Measurements from ENCODE around the gene WIPI1. TPM values are rescaled to one million over a fixed set of nuclear protein-coding genes. Genes with fewer than 3 reads are reported as not detected.

WIPI1 gene
- total and polyA plus RNA-seq, 7 donors, result 18.9 to 78.8 (median 28.5) TPM

- Histone ChIP-seq H3K4me1 (peaks cover 0 to 26% (median 19%) of the 10 kb centered on the region in 4 donors), H3K4me3 (no peak overlapping the region), H3K36me3 (no peaks in the 10 kb centered on the region), H3K9me3 (no peaks in the 10 kb centered on the region), H3K27me3 (no peaks in the 10 kb centered on the region), H3K27ac (peak overlapping the region in 1 of 4 donors; percentile 57)
- no peak for DNase-seq
- intact Hi-C loops (cut with DNase I), result loop anchor here (5.0 kb wide), 1 partner anchor 79 kb away; no protein-coding TSS in a partner anchor
- TF ChIP-seq POLR2A (IDR thresholded peaks at IDR 0.05) (no peak), EP300 (IDR thresholded peaks at IDR 0.05) (no peak), POLR2AphosphoS5 (IDR thresholded peaks at IDR 0.05) (no peak), CTCF (IDR thresholded peaks at IDR 0.05) (no peak)
- 76 to 89% methylated on average over 4 of the region's 4 CpGs for WGBS, 2 donors
These were observed 74.2 kb downstream of the WIPI1 start for GRCh38 chr17:68383120-68383442.

- Histone ChIP-seq H3K9me3 (no peaks in the 10 kb centered on the region), H3K36me3 (no peaks in the 10 kb centered on the region), H3K4me3 (no peak overlapping the region), H3K4me1 (peaks cover 0 to 30% (median 24%) of the 10 kb centered on the region in 4 donors), H3K27ac (no peak overlapping the region), H3K27me3 (no peaks in the 10 kb centered on the region)
- no peak for DNase-seq
- TF ChIP-seq POLR2A (IDR thresholded peaks at IDR 0.05) (no peak), POLR2AphosphoS5 (IDR thresholded peaks at IDR 0.05) (no peak), EP300 (IDR thresholded peaks at IDR 0.05) (no peak), CTCF (IDR thresholded peaks at IDR 0.05) (no peak)
- intact Hi-C loops (cut with DNase I), result loop anchor here (5.0 kb wide), 1 partner anchor 80 kb away; no protein-coding TSS in a partner anchor
- WGBS, 2 donors, result 88 to 91% methylated on average over 3 of the region's 3 CpGs
These were observed 74.7 kb downstream of the WIPI1 start for GRCh38 chr17:68382582-68383085.

- H3K4me3 ChIP-seq, result no peak overlapping the region
- H3K36me3 ChIP-seq, result no peaks in the 10 kb centered on the region
- WGBS, 2 donors, result 76 to 78% methylated on average over 15 of the region's 15 CpGs
- intact Hi-C loops (cut with DNase I), result loop anchor here (5.0 kb wide), 1 partner anchor 81 kb away; no protein-coding TSS in a partner anchor
- TF ChIP-seq POLR2AphosphoS5 (IDR thresholded peaks at IDR 0.05) (no peak), EP300 (IDR thresholded peaks at IDR 0.05) (no peak), CTCF (IDR thresholded peaks at IDR 0.05) (no peak), POLR2A (IDR thresholded peaks at IDR 0.05) (no peak)
- peak; percentile 17 for DNase-seq
- H3K4me1 ChIP-seq, result peaks cover 0 to 29% (median 27%) of the 10 kb centered on the region in 4 donors
- no peaks in the 10 kb centered on the region for H3K27me3 ChIP-seq
- H3K27ac ChIP-seq, result no peak overlapping the region
- H3K9me3 ChIP-seq, result no peaks in the 10 kb centered on the region
These were observed 76.0 kb downstream of the WIPI1 start for GRCh38 chr17:68381076-68381900.

GRCh38 chr17:68379692-68380677 lies 77.3 kb downstream of the WIPI1 start:
- intact Hi-C loops (cut with DNase I), result loop anchor here (5.0 kb wide), 1 partner anchor 82 kb away; no protein-coding TSS in a partner anchor
- WGBS, 2 donors, result 86 to 91% methylated on average over 11 of the region's 11 CpGs
- TF ChIP-seq EP300 (IDR thresholded peaks at IDR 0.05) (no peak), POLR2AphosphoS5 (IDR thresholded peaks at IDR 0.05) (no peak), POLR2A (IDR thresholded peaks at IDR 0.05) (no peak), CTCF (IDR thresholded peaks at IDR 0.05) (no peak)
- no peak for DNase-seq
- Histone ChIP-seq H3K36me3 (no peaks in the 10 kb centered on the region), H3K27me3 (no peaks in the 10 kb centered on the region), H3K4me3 (no peak overlapping the region), H3K27ac (peak overlapping the region; percentile 75 to 89 (median 84)), H3K9me3 (no peaks in the 10 kb centered on the region), H3K4me1 (peaks cover 0 to 23% (median 22%) of the 10 kb centered on the region in 4 donors)
